HepG2 (cell line): ENCODE measurements around the gene CXADR.

ENCODE experiments used
- CTCF ChIP-seq: sonication (generic); formaldehyde crosslinking; IDR thresholded peaks from 2 replicates; pipeline ENCODE4 v1.5.0; 2020; ENCODE audit warnings: mild to moderate bottlenecking, missing genetic modification reagents, moderate library complexity
- EP300 ChIP-seq, 3 experiments: sonication (generic) in 1 of 3; formaldehyde crosslinking in 1 of 3; IDR thresholded peaks; 2 replicates each; pipeline versions ENCODE4 v1.5.1 to v1.6.1; 2011 to 2020; ENCODE audit warnings: low read depth in 2 of 3, low read length in 2 of 3, borderline replicate concordance in 1 of 3, improper control_type of control experiment in 1 of 3, mild to moderate bottlenecking in 1 of 3, missing genetic modification reagents in 1 of 3, moderate library complexity in 1 of 3
- HCFC1 ChIP-seq: fragments of 150-350 bp; IDR thresholded peaks from 2 replicates; pipeline ENCODE4 v1.6.1; 2014; ENCODE audit warnings: low read depth, low read length
- IRF2 ChIP-seq: IDR thresholded peaks from 2 replicates; pipeline ENCODE4 v1.6.1; 2018; ENCODE audit warnings: missing genetic modification reagents, missing compliant biosample characterization
- KAT8 ChIP-seq: IDR thresholded peaks from 2 replicates; pipeline ENCODE4 v1.6.1; 2016; ENCODE audit warnings: missing genetic modification reagents, missing compliant biosample characterization
- NFYB ChIP-seq: sonication (generic); formaldehyde crosslinking; IDR thresholded peaks from 2 replicates; pipeline ENCODE4 v1.4.0; 2020; ENCODE audit warnings: missing genetic modification reagents
- RBFOX2 ChIP-seq: fragments of 200-400 bp; formaldehyde crosslinking; IDR thresholded peaks from 2 replicates; pipeline ENCODE4 v1.6.1; 2017; ENCODE audit warnings: low read depth, mild to moderate bottlenecking, low read length
- REST ChIP-seq, 2 experiments: IDR thresholded peaks; 2 replicates each; pipeline ENCODE4 v1.6.1; 2011 to 2012; ENCODE audit warnings: low read length in 2 of 2, borderline replicate concordance in 1 of 2, low read depth in 1 of 2, mild to moderate bottlenecking in 1 of 2, moderate library complexity in 1 of 2
- SAFB2 ChIP-seq: sonication (generic); formaldehyde crosslinking; IDR thresholded peaks from 2 replicates; pipeline ENCODE4 v1.5.1; 2020; ENCODE audit warnings: missing genetic modification reagents, low read depth, mild to moderate bottlenecking, borderline replicate concordance
- TAF1 ChIP-seq: sonication (generic); formaldehyde crosslinking; IDR thresholded peaks from 2 replicates; pipeline ENCODE4 v1.4.0; 2020; ENCODE audit warnings: missing genetic modification reagents
- YY1 ChIP-seq: IDR thresholded peaks from 2 replicates; pipeline ENCODE4 v1.6.1; 2011; ENCODE audit warnings: low read length, low read depth, moderate library complexity, mild to moderate bottlenecking; ENCODE audit not compliant: insufficient read depth, insufficient replicate concordance
- ZZZ3 ChIP-seq: sonication (generic); formaldehyde crosslinking; IDR thresholded peaks from 2 replicates; pipeline ENCODE4 v1.4.0; 2020; ENCODE audit warnings: missing genetic modification reagents, mild to moderate bottlenecking, borderline replicate concordance
- TF ChIP-seq, protein P1 (sequence below): sonication (generic); formaldehyde crosslinking; IDR thresholded peaks from 2 replicates; pipeline ENCODE4 v1.4.0; 2020; ENCODE audit warnings: missing genetic modification reagents, mild to moderate bottlenecking, borderline replicate concordance

DNA sequence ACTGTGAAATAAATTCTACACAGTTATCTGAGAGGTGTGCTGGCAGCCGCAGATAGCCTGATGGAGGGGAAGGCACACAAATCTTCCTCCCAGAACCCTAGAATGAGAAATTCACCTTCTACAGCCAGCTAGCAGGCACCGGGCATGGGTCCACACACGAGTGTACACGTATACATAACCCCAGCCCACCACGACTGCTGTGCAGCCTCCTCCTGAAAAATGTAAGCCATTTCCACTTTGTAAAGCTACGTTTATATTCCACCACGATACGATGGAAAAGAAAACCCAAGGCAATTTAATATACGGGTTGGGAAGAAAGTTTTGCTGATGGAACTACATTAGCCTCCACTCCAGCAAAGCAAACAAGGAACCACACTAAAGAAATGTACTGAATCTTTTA is 98.1 kb downstream of the CXADR start:
- TF ChIP-seq TAF1 (CRISPR knock-in tag) (no peak), EP300 (IDR thresholded peaks at IDR 0.05; ENCODE audit: low read depth in 2 of 2, low read length in 2 of 2) (no peak), EP300 (CRISPR knock-in tag; IDR thresholded peaks at IDR 0.05; ENCODE audit: borderline replicate concordance) (no peak), NFYB (CRISPR knock-in tag) (no peak), HCFC1 (no peak), YY1 (no peak), RBFOX2 (no peak), CTCF (CRISPR knock-in tag) (no peak), IRF2 (no peak), KAT8 (CRISPR knock-in tag) (no peak), SAFB2 (CRISPR knock-in tag) (no peak), REST (IDR thresholded peaks at IDR 0.05; ENCODE audit: borderline replicate concordance in 1 of 2, low read depth in 1 of 2, low read length in 2 of 2) (no peak), ZZZ3 (CRISPR knock-in tag) (no peak)
- TF ChIP-seq, protein P1, sequence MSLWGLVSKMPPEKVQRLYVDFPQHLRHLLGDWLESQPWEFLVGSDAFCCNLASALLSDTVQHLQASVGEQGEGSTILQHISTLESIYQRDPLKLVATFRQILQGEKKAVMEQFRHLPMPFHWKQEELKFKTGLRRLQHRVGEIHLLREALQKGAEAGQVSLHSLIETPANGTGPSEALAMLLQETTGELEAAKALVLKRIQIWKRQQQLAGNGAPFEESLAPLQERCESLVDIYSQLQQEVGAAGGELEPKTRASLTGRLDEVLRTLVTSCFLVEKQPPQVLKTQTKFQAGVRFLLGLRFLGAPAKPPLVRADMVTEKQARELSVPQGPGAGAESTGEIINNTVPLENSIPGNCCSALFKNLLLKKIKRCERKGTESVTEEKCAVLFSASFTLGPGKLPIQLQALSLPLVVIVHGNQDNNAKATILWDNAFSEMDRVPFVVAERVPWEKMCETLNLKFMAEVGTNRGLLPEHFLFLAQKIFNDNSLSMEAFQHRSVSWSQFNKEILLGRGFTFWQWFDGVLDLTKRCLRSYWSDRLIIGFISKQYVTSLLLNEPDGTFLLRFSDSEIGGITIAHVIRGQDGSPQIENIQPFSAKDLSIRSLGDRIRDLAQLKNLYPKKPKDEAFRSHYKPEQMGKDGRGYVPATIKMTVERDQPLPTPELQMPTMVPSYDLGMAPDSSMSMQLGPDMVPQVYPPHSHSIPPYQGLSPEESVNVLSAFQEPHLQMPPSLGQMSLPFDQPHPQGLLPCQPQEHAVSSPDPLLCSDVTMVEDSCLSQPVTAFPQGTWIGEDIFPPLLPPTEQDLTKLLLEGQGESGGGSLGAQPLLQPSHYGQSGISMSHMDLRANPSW (CRISPR knock-in tag), result no peak
